GM18951 (cell line): ENCODE results near the gene CKAP5.

Experiments used
- POLR2A ChIP-seq: IDR thresholded peaks from 4 replicates; pipeline ENCODE4 v1.6.1; 2011; ENCODE audit warnings: mild to moderate bottlenecking; ENCODE audit not compliant: insufficient read length, insufficient read depth; ENCODE audit errors: extremely low read depth
- in situ Hi-C: fragments of 300-500 bp; cut with MboI; formaldehyde crosslinking; loops from one replicate; pipeline ENCODE4 v1.12.0; 2022; ENCODE audit warnings: low sequenced_read_pairs, mixed read lengths, inconsistent platforms; ENCODE audit not compliant: unreplicated experiment

Gene CKAP5

DNA sequence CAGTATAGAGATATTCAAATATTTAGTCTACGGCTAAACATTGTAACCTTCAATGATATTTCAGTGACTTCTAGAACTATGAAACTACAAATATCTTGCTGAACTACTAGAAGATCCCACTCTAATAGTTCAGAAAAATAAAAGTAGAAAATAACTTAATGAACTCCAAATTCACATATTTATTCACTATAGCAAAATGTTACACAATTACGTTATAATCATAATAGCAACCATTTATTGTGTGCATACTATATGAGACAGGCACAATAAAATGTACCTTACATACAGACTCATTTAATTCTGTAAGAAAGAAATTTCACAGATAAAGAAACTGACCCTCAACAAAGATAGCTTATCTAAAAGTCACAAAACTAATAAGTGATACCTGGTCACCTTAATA lies 69.2 kb downstream of the CKAP5 start:
- no peak for TF ChIP-seq POLR2A

DNA sequence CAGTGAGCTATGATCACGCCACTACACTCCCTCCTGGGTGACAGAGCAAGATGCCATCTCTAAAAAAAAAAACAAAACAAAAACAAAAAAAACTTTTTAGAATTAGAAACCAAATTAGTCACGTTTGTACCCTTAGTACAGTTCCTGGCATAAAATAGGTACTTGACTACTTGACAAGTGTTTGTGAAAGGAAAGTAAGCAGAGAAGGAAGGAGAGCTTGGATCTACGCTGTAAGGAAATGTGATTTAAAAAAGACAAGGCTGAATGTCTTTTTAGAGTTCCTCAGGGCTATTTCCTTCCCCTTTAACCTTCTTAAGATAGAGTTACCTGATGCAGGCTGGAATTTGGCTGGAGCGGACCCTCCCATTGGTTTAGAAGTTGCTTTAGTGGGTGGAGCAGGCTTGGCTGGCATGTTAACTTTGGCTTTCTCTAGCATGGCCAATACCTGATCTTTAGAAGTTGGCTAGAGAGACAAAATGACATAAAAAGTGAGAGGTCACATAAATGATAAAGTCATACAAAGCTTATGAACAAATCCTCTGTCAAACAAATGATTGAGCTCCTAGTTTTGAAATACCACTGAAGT lies 76.4 kb downstream of the CKAP5 start:
- TF ChIP-seq POLR2A = no peak
- in situ Hi-C loops = no loop called here

More for the DNA sequence above, 69.2 kb downstream of the CKAP5 start:
- in situ Hi-C loops = no loop called here

DNA sequence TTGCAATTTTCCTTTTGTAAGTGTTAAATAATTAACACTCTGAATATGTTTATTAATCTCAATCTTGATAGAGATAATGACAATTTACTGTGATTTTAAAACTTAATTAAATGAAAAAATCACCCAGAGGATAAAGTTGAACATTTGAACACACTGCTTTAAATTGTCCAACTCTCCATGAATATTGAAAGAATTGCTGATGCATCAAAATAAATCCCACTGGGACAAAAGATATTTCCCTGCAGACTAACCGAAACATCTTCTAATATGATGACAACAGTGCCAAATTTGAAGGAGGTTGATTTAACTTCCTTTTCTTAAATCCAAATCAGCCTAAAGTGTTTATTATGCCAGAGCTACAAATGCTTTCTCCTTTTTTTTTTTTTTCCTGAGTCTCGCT lies 79.4 kb downstream of the CKAP5 start:
- in situ Hi-C loops = no loop called here
- no peak for TF ChIP-seq POLR2A

DNA sequence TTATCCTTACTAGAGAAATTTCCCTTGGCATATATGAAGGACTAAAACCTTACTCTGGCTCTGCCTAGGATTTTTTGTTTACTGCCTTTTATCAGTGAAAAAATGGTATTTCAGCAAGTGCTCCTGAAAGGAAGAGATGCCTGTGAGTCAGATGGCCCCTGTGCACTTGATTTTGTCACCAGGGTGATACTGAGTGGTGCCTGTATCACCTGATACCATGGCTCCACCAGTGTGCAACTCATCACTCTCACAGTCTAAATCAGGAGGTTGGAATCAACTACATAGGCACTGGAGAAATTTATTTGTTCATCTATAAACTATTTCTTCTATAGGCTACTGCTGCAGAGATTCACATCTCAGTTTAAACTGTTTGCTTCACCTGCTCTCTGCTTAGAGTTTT lies 83.8 kb downstream of the CKAP5 start:
- no peak for TF ChIP-seq POLR2A
- in situ Hi-C loops = no loop called here

DNA sequence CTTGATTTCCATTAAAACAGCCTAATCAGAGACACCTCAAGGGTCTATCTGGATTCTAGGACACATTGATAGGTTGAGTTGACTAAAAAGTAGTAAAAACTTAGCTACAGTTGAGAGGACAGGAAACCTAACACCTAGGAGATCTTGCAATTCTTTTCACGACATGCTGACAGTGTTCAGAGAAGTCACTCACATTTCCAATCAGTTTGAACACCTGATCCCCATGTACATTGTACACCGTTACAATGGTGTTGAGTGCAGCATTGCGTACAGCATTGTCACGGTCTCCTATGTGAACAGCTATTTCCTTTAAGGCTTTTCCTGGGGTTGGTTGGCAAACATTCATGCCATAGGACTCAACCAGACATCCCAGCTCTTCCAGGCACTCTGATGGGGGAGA lies 84.3 kb downstream of the CKAP5 start:
- in situ Hi-C loops = no loop called here

DNA sequence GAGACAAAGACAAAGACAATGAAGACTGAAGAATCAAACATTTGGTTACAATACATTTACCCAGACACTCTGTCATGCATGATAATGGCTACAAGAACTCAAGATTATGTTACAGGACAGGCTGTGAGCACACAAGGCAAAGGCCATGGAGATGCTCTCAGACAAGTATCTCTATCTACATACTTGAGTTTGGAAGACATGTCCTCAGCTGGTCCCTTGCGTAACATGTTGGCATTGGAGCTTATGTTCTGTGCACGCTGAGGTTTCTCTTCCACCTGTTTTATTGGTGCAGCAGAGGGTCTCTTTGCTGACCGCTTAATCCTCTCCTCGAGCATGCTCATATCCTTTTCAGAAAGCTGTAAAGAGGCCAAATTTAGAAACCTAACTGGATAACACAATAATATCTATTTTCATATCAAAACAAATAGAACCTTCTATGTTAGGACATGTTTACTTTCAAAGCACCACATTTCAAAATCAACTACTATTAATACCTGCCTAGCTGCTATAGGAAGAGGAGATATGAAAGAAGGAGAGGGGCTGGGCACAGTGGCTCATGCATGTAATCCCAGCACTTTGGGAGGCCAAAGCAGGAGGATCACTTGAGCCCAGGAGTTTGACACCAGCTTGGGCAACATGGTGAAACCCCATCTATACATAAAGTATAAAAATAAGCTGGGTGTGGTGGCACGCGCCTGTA lies 85.5 kb downstream of the CKAP5 start:
- in situ Hi-C loops = no loop called here
- no peak for TF ChIP-seq POLR2A

More for the DNA sequence above, 84.3 kb downstream of the CKAP5 start:
- TF ChIP-seq POLR2A = no peak

DNA sequence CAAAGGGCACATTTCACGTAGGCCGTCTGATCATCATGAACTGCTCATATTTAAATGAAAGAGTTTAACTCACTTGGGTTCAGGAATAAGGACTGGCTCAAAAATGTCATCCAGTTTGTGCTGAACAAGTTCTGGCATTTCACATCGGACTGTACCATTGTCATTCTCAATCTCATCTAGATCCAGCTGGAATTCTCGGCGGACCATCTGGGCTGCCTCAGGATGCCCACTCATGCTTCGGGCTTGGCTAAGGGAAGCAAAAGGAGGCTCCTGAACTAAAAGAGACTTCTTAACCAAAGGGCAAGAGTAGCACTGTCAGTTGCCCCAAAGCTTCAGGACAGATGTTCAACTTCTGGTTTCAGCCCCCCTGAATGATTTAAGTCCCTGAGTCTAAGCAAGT lies 86.9 kb downstream of the CKAP5 start:
- in situ Hi-C loops = no loop called here
- no peak for TF ChIP-seq POLR2A

DNA sequence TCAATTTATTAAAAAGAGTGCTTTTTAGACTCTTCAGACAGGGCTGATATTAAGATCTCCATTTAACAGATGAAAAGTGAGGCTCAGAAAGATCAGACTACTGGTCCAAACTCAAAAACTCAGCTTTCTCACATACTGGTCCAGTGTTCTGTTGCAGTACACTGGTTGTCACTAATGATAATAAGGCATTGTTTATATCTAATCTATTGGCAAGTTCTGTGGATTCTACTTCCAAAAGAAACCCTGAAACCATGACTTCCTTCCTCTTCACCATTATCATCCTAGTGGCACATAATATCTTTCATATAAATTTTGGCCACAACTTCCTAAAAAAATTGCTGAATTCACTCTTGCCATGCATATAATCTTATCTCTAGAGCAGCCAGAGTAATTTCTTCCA lies 90.1 kb downstream of the CKAP5 start:
- in situ Hi-C loops = no loop called here
- TF ChIP-seq POLR2A = no peak

DNA sequence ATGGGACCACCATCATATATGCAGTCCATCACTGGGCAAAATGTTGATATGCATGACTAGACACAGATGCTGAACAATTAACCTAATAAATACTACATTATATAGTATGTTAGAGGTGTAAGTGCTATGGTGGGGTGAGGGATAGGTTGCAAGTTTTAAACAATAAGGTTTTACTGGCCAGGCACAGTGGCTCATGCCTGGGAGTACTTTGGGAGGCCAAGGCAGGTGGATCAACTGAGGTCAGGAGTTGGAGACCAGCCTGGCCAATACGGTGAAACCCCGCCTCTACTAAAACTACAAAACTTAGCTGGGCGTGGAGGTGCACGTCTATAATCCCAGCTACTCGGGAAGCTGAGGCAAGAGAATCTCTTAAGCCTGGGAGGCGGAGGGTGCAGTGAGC lies 98.9 kb downstream of the CKAP5 start:
- in situ Hi-C loops = no loop called here
- TF ChIP-seq POLR2A = no peak

DNA sequence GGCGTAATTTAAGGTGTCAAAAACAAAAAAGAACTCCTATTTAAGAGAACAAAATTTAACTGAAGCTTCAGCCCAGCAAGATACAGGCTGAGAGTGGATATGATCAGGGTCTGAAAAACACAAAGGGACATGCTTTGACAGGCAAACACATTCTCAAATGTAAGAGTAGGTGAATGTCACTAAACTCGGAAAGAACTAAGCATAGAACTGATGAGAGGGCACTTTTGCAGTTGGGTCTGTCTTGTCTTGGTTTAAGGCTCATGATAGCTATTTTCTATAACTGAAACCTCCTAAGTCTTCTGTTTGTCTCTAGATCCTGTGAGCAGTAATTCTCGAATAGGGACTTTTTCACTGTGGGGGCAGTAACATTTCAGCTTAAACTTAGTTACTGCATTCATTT lies 100.1 kb downstream of the CKAP5 start:
- in situ Hi-C loops = no loop called here
- no peak for TF ChIP-seq POLR2A

DNA sequence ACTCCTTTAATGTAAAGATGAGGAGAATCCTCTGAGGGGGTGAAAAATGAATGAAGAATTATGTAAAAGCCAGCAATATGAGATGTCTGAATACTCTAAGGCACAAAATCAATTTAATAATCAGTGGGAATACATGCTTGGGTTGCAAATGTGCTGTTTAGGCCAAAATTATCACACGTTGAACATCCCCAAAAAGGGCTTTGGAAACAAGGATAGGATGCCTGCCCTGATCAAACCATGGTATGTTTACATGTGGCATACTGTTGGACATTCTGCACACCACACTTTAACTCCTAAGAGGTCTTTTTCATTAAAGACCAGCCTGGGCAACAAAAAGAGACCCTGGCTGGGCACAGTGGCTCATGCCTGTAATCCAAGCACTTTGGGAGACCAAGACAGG lies 100.8 kb downstream of the CKAP5 start:
- no peak for TF ChIP-seq POLR2A
- in situ Hi-C loops = no loop called here

DNA sequence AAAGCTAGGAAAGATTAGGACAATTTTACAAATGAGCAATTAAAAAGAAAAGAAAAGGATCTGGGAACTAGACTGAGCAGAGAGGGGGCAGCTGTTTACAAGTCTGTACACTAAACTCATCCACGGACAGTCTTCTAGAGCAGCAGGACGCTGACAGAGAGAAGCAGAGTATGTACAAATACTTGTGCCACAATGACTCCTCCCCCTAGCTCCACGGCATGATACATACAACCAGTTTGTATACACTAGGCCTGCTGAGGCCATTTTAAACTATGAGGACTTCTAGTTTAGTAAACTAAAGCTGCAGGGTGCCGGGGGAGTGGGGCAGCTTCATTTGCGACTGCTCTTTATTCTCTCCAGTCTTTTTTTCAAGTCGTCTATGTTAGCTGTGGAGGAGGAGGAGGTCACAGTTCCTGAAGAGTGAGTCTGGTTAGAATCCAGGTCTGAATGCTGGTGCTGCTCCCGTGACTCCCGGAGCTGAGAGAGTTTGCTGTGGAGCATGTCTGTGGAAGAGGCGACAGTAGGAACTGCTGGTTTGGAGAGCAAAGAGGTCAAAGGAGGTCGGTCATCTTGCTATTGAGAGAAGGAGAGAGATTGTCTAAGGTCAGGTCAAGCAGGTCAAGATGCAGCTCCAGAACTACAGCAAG lies 102.3 kb downstream of the CKAP5 start:
- no peak for TF ChIP-seq POLR2A
- in situ Hi-C loops = no loop called here

DNA sequence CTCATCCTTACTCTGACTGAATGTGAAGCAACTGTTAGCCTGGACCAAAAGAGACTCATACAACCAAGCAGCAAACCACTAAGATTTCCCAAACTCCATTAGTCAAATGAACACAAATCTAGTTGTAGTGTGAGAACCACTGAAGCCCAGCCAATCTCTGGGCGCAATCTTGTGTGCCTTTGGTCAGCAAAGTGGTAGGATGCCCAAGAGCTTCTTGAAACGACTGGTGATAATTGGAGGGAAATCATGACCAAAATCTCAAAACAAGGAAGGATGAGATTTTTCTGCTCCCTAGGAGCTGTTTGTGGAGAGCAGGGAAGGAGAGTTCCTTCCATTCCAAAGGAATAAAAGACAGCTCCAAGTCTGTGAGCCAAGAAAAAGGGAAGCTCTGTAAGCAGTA lies 103.0 kb downstream of the CKAP5 start:
- in situ Hi-C loops = no loop called here
- TF ChIP-seq POLR2A = no peak
